Mesendoderm (in vitro differentiated cells): ENCODE measurements around the gene AFF4.
"Not testable (repeated sequence)": the region's sequence is repeated elsewhere in the genome, so short reads cannot be mapped to it uniquely, and the experiment has no call there.

Source experiments
- DNase-seq: peaks from one replicate; pipeline ENCODE4 v3.0.0; 2013
- H2AK5ac ChIP-seq: 2 replicates; pipeline ENCODE4 v1.6.1; 2013; ENCODE audit warnings: low read length, inconsistent platforms
- H2BK120ac ChIP-seq: 2 replicates; pipeline ENCODE4 v1.6.1; 2013; ENCODE audit warnings: low read depth, mild to moderate bottlenecking, low read length, moderate library complexity, mixed read lengths
- H2BK15ac ChIP-seq: replicated peaks from 2 replicates; pipeline ENCODE4 v1.6.1; 2013; ENCODE audit warnings: low read depth, mild to moderate bottlenecking, moderate library complexity
- H2BK5ac ChIP-seq: 2 replicates; pipeline ENCODE4 v1.6.1; 2013; ENCODE audit warnings: low read length, inconsistent platforms
- H3K18ac ChIP-seq: 2 replicates; pipeline ENCODE4 v1.6.1; 2013; ENCODE audit warnings: mild to moderate bottlenecking, low read length, mixed read lengths
- H3K23ac ChIP-seq: one replicate; pipeline ENCODE4 v1.6.1; 2013; ENCODE audit warnings: low read length
- H3K27ac ChIP-seq: 2 replicates; pipeline ENCODE4 v1.5.1; 2013; ENCODE audit warnings: low read depth, mild to moderate bottlenecking, inconsistent platforms, low read length, moderate library complexity
- H3K27me3 ChIP-seq: 2 replicates; pipeline ENCODE4 v1.6.1; 2013; ENCODE audit warnings: low read length, control low read depth, mild to moderate bottlenecking, inconsistent platforms; ENCODE audit not compliant: insufficient read depth, poor library complexity
- H3K36me3 ChIP-seq: 2 replicates; pipeline ENCODE4 v1.6.1; 2013; ENCODE audit warnings: low read length, inconsistent platforms; ENCODE audit not compliant: control insufficient read depth, insufficient read depth
- H3K4ac ChIP-seq: one replicate; pipeline ENCODE4 v1.6.1; 2013; ENCODE audit warnings: low read depth, mild to moderate bottlenecking, low read length, moderate library complexity
- H3K4me1 ChIP-seq: 2 replicates; pipeline ENCODE4 v1.6.1; 2013; ENCODE audit warnings: low read depth, low read length, inconsistent platforms; ENCODE audit not compliant: control insufficient read depth
- H3K4me2 ChIP-seq: 2 replicates; pipeline ENCODE4 v1.6.1; 2013; ENCODE audit warnings: low read length
- H3K4me3 ChIP-seq: 2 replicates; pipeline ENCODE4 v1.5.1; 2013; ENCODE audit warnings: mild to moderate bottlenecking, low read length
- H3K56ac ChIP-seq: one replicate; pipeline ENCODE4 v1.6.1; 2013; ENCODE audit warnings: low read length
- H3K79me1 ChIP-seq: 2 replicates; pipeline ENCODE4 v1.6.1; 2013; ENCODE audit warnings: low read length, inconsistent platforms
- H3K79me2 ChIP-seq: 2 replicates; pipeline ENCODE4 v1.6.1; 2013; ENCODE audit warnings: mild to moderate bottlenecking, low read length; ENCODE audit not compliant: control insufficient read depth, insufficient read depth
- H3K9ac ChIP-seq: 2 replicates; pipeline ENCODE4 v1.6.1; 2013; ENCODE audit warnings: low read length, inconsistent platforms
- H4K5ac ChIP-seq: one replicate; pipeline ENCODE4 v1.6.1; 2013; ENCODE audit warnings: low read length
- H4K8ac ChIP-seq: one replicate; pipeline ENCODE4 v1.6.1; 2013; ENCODE audit warnings: low read depth, mild to moderate bottlenecking, control low read depth, low read length, moderate library complexity
- WGBS: extraction: QIAGEN DNeasy Blood & Tissue Kit; methylation state at CpG from one replicate; pipeline ENCODE4 v1.1.7; 2013; ENCODE audit warnings: low lambda C conversion rate, missing lambda C conversion rate; ENCODE audit not compliant: insufficient coverage; ENCODE audit errors: extremely low coverage; 5-methylcytosine and 5-hydroxymethylcytosine counted together

Gene AFF4

GRCh38 chr5:132952829-132953228 is 10.6 kb downstream of the AFF4 start:
- H2AK5ac ChIP-seq, result no peak overlapping the region
- no peak overlapping the region for H3K56ac ChIP-seq
- no peaks in the 10 kb centered on the region for H3K27me3 ChIP-seq
- H2BK5ac ChIP-seq, result no peak overlapping the region
- no peak overlapping the region for H3K18ac ChIP-seq
- peaks cover 13% of the 10 kb centered on the region for H3K79me1 ChIP-seq
- no peak overlapping the region for H3K4ac ChIP-seq
- no peaks in the 10 kb centered on the region for H3K4me1 ChIP-seq
- no peak overlapping the region for H2BK15ac ChIP-seq
- no CpG with 5 or more reads among the region's 2 CpGs for WGBS
- no peak overlapping the region for H4K8ac ChIP-seq
- no peak overlapping the region for H3K4me2 ChIP-seq
- peaks cover 69% of the 10 kb centered on the region for H3K79me2 ChIP-seq
- H3K36me3 ChIP-seq, result no peaks in the 10 kb centered on the region
- H3K4me3 ChIP-seq, result no peak overlapping the region
- no peak for DNase-seq
- H3K9ac ChIP-seq, result no peak overlapping the region
- H3K23ac ChIP-seq, result no peak overlapping the region
- H4K5ac ChIP-seq, result no peak overlapping the region
- H3K27ac ChIP-seq, result no peak overlapping the region
- H2BK120ac ChIP-seq, result no peak overlapping the region

- no peak for DNase-seq
- Histone ChIP-seq H3K27me3 (no peaks in the 10 kb centered on the region), H2BK5ac (no peak overlapping the region), H2BK15ac (no peak overlapping the region), H3K56ac (no peak overlapping the region), H4K8ac (no peak overlapping the region), H3K4ac (no peak overlapping the region), H2AK5ac (no peak overlapping the region), H3K79me2 (peaks cover 71% of the 10 kb centered on the region), H3K9ac (no peak overlapping the region), H3K27ac (no peak overlapping the region), H3K4me1 (no peaks in the 10 kb centered on the region), H2BK120ac (no peak overlapping the region), H3K4me3 (no peak overlapping the region), H3K23ac (no peak overlapping the region), H3K36me3 (no peaks in the 10 kb centered on the region), H3K18ac (no peak overlapping the region), H3K79me1 (peaks cover 13% of the 10 kb centered on the region), H3K4me2 (no peak overlapping the region), H4K5ac (no peak overlapping the region)
- WGBS, result 100% methylated on average over 2 of the region's 2 CpGs
Observed at GRCh38 chr5:132951897-132952296, 11.5 kb downstream of the AFF4 start.

- peaks cover 9% of the 10 kb centered on the region for H3K79me1 ChIP-seq
- no peak overlapping the region for H2BK15ac ChIP-seq
- H3K27ac ChIP-seq, result no peak overlapping the region
- no peak overlapping the region for H2BK120ac ChIP-seq
- no peaks in the 10 kb centered on the region for H3K4me1 ChIP-seq
- no peak overlapping the region for H3K18ac ChIP-seq
- no peak overlapping the region for H3K23ac ChIP-seq
- H3K4ac ChIP-seq, result no peak overlapping the region
- no peak overlapping the region for H4K5ac ChIP-seq
- peaks cover 71% of the 10 kb centered on the region for H3K79me2 ChIP-seq
- H3K9ac ChIP-seq, result no peak overlapping the region
- H2BK5ac ChIP-seq, result no peak overlapping the region
- H4K8ac ChIP-seq, result no peak overlapping the region
- no peak overlapping the region for H3K56ac ChIP-seq
- no CpG with 5 or more reads among the region's 2 CpGs for WGBS
- no peak overlapping the region for H3K4me3 ChIP-seq
- DNase-seq, result no peak
- no peak overlapping the region for H3K4me2 ChIP-seq
- no peaks in the 10 kb centered on the region for H3K36me3 ChIP-seq
- no peak overlapping the region for H2AK5ac ChIP-seq
- H3K27me3 ChIP-seq, result no peaks in the 10 kb centered on the region
Observed at GRCh38 chr5:132949136-132949535, 14.3 kb downstream of the AFF4 start.

- no CpG with 5 or more reads among the region's 2 CpGs for WGBS
- no peak overlapping the region for H4K8ac ChIP-seq
- no peak overlapping the region for H2AK5ac ChIP-seq
- no peak overlapping the region for H3K9ac ChIP-seq
- no peaks in the 10 kb centered on the region for H3K36me3 ChIP-seq
- H3K27ac ChIP-seq, result no peak overlapping the region
- no peak overlapping the region for H3K4ac ChIP-seq
- H4K5ac ChIP-seq, result no peak overlapping the region
- H3K56ac ChIP-seq, result no peak overlapping the region
- no peak for DNase-seq
- H3K4me2 ChIP-seq, result no peak overlapping the region
- H3K79me2 ChIP-seq, result peaks cover 69% of the 10 kb centered on the region
- no peaks in the 10 kb centered on the region for H3K4me1 ChIP-seq
- H2BK5ac ChIP-seq, result no peak overlapping the region
- no peak overlapping the region for H3K4me3 ChIP-seq
- H3K23ac ChIP-seq, result no peak overlapping the region
- no peak overlapping the region for H2BK120ac ChIP-seq
- H3K27me3 ChIP-seq, result no peaks in the 10 kb centered on the region
- H3K18ac ChIP-seq, result no peak overlapping the region
- H2BK15ac ChIP-seq, result no peak overlapping the region
- peaks cover 16% of the 10 kb centered on the region for H3K79me1 ChIP-seq
Observed at GRCh38 chr5:132947671-132948070, 15.8 kb downstream of the AFF4 start.

GRCh38 chr5:132945315-132945714 is 18.1 kb downstream of the AFF4 start:
- not testable (repeated sequence) for H3K4me1 ChIP-seq, H3K56ac ChIP-seq, H3K4ac ChIP-seq, H2BK120ac ChIP-seq, H3K27ac ChIP-seq, H2BK15ac ChIP-seq, H2BK5ac ChIP-seq, H4K5ac ChIP-seq, DNase-seq, H3K23ac ChIP-seq, H3K9ac ChIP-seq, H3K36me3 ChIP-seq, H2AK5ac ChIP-seq, H3K4me2 ChIP-seq, H3K18ac ChIP-seq, H3K4me3 ChIP-seq, H4K8ac ChIP-seq, H3K27me3 ChIP-seq
- Histone ChIP-seq H3K79me1 (peaks cover 19% of the 10 kb centered on the region), H3K79me2 (peaks cover 60% of the 10 kb centered on the region)
- no CpG with 5 or more reads among the region's 4 CpGs for WGBS

- no CpG with 5 or more reads among the region's 3 CpGs for WGBS
Observed at GRCh38 chr5:132943362-132944022, 19.9 kb downstream of the AFF4 start.

More at GRCh38 chr5:132943362-132944022, 19.9 kb downstream of the AFF4 start:
- no peak overlapping the region for H4K8ac ChIP-seq
- H3K27ac ChIP-seq, result no peak overlapping the region
- no peaks in the 10 kb centered on the region for H3K27me3 ChIP-seq
- no peak overlapping the region for H3K4me3 ChIP-seq
- H3K18ac ChIP-seq, result no peak overlapping the region
- no peak overlapping the region for H2BK120ac ChIP-seq
- H3K79me2 ChIP-seq, result peaks cover 51% of the 10 kb centered on the region
- no peak overlapping the region for H3K56ac ChIP-seq
- DNase-seq, result no peak
- no peak overlapping the region for H3K4ac ChIP-seq
- H2BK15ac ChIP-seq, result no peak overlapping the region
- no peak overlapping the region for H3K4me2 ChIP-seq
- H2BK5ac ChIP-seq, result no peak overlapping the region
- H3K9ac ChIP-seq, result no peak overlapping the region
- no peak overlapping the region for H2AK5ac ChIP-seq
- H3K36me3 ChIP-seq, result no peaks in the 10 kb centered on the region
- peaks cover 19% of the 10 kb centered on the region for H3K79me1 ChIP-seq
- H3K23ac ChIP-seq, result no peak overlapping the region
- H3K4me1 ChIP-seq, result no peaks in the 10 kb centered on the region
- no peak overlapping the region for H4K5ac ChIP-seq
